GM19328 (cell line): Measurements from ENCODE around the gene RLIM.
"Not testable (repeated sequence)": the region's sequence is repeated elsewhere in the genome, so short reads cannot be mapped to it uniquely, and the experiment has no call there.

Experiments
- ATAC-seq: cut with Tn5 transposase; IDR thresholded peaks from one replicate; pipeline ENCODE4 v1.9.1; 2021; ENCODE audit warnings: mild to moderate bottlenecking, moderate library complexity; ENCODE audit not compliant: unreplicated experiment

The RLIM gene

GRCh38 chrX:74614093-74614909 is at the start of gene RLIM:
RLIM (minus strand) TSS chrX:74614624; CDS start chrX:74595977, 18,647 bp downstream.
- ATAC-seq = peak; percentile 87

GRCh38 chrX:74656079-74656745 is 41.8 kb upstream of the RLIM start:
- ATAC-seq = no peak

- ATAC-seq = not testable (repeated sequence)
Measured at GRCh38 chrX:74654953-74655352, 40.5 kb upstream of the RLIM start.

DNA sequence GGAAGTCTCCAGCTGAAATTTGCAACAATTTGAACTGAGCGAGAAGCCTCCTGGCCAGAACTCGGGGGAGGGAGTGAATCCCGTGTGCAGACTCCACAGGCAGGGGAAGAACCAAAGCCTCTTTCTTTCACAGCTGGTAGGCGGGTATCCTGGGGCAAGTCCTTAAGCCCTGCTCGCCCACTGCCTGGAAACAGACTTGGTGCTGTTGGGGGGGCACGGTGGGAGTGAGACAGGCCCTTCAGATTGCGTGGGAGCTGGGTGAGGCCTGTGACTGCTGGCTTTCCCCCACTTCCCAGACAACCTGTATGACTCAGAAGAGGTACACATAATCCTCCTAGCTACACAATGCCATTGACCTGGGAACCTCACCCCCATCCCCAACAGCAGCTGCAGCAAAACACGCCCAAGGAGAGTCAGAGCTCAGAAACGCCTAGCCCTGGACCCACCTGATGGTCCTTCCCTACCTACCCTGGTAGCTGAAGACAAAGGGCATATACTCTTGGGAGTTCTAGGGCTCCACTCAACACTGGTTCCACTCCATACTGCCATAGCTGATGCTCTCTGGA is 22.4 kb upstream of the RLIM start:
- ATAC-seq = no peak

GRCh38 chrX:74613370-74614092 is 893 bp downstream of the RLIM start:
- ATAC-seq = no peak

DNA sequence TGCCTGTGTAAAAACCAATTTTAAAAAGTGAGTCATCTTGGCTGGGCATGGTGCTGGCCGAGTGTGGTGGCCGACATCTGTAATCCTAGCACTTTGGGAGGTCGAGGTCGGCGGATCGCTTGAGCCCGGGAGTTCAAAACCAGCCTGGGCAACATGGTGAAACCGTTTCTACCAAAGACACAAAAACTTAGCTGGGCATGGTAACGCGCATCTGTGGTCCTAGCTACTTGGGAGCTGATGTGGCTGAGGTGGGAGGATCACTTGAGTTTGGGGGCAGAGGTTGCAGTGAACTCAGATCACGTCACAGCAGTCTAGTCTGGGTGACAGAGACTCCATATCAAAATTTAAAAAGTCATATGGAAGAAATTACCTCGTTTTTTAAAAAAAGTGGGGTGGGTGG is 7.6 kb downstream of the RLIM start:
- no peak for ATAC-seq

DNA sequence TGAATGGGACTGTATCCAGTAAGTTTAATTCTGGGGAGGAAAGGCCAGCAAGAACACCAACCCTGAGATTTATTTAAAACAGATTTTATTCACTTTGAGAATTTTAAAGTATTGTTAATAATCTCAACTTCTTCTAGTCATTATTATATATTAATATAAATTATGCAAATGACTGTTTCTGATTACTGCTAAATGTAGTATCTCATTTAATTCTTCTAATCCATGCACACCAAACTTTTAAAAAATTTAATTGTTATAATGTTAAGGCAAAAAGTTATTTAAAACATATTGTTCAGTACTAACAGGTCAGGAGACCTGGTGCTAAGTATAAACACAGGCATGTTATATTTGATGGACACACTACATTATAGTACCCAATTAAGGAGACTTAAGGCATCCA is 8.1 kb downstream of the RLIM start:
- no peak for ATAC-seq

DNA sequence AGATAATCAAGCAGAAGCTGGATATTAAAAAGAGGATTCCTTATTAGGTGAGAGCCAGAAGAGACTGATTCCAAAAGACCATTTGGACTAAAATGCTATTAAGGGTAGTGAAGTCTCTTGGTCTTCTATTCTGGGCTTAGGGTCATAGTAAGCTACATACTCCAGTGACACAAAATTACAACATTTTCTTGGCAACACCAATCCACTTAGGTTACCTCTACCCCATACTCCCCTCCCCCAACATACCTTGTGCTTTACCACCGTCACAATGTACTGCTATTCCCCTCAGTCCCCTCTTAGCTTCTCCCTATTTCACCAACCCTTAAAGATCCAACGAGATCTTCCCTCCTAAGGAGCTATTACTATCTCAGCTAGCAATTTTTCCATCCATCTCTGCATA is 11.4 kb downstream of the RLIM start:
- ATAC-seq = no peak

DNA sequence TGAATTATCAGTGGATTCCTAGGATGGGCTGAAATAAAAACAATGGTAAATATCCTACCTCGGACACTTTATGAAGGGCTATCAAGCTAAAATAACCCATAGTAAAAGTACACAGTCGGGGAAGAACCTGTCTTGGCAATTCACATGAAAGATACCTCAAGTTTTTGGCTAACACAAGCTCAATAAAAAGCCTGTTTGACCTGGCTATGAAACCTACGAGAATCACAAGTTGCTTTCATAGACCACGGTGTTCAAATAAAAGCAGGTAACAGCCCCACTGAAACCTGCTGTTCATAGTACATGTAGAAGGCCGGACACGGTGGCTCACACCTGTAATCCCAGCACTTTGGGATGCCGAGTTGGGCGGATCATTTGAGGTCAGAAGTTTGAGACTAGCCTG is 12.3 kb downstream of the RLIM start:
- ATAC-seq = no peak

GRCh38 chrX:74593593-74593992 is 20.8 kb downstream of the RLIM start:
- ATAC-seq = no peak

- no peak for ATAC-seq
Measured at GRCh38 chrX:74585766-74586165, 28.7 kb downstream of the RLIM start.

DNA sequence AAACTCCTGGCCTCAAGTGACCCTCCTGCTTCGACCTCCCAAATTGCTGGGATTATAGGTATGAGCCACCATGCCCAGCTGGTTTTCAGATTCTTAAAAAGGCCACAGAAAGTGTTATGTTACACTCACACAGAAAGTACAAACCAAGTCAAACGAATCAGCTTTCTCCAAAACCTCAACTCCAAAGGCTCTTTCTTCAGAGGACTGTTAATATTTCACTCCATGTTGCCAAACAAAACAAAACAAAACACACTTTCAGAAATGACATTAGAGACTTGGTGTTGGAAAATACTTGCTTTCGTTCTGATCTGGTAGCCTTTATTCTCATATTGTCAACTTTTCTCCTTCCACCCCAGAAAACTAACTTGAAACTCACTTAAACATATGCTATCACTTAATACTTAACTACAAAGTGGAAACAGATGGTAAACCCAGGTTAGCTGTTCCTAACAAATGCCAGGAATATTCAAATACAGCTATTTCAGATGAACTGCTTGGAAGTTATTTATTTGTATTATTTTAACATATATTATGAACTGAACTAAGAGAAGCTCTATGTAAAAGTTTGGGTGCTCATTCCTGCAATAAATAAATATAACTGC is 34.7 kb downstream of the RLIM start:
- ATAC-seq = no peak

DNA sequence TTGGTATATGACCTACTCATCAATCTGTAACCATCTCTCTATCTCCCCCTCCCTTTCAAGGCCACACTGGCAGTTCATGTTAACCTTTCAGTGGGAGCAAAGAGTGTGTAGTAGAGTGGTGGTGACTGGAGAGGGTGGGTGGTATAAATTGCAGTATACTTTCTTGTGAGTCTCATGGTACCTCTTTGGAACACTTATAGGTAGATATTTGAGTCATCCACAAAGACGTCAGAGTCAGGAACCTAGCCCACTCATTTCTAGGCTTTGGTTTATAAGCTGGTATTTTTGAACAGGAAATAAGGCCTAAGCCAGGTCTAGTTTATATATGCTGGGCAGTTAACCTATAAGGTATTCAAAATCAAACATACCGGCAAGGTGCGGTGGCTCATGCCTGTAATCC is 36.3 kb downstream of the RLIM start:
- ATAC-seq = no peak

GRCh38 chrX:74557378-74557777 is 57.0 kb downstream of the RLIM start:
- ATAC-seq = no peak

GRCh38 chrX:74551934-74552333 is 62.5 kb downstream of the RLIM start:
- no peak for ATAC-seq

- peak; percentile 70 for ATAC-seq
Measured at GRCh38 chrX:74550295-74550802, 64.1 kb downstream of the RLIM start.

- no peak for ATAC-seq
Measured at GRCh38 chrX:74546984-74547383, 67.4 kb downstream of the RLIM start.

GRCh38 chrX:74545880-74546523 is 68.4 kb downstream of the RLIM start:
- ATAC-seq = no peak

DNA sequence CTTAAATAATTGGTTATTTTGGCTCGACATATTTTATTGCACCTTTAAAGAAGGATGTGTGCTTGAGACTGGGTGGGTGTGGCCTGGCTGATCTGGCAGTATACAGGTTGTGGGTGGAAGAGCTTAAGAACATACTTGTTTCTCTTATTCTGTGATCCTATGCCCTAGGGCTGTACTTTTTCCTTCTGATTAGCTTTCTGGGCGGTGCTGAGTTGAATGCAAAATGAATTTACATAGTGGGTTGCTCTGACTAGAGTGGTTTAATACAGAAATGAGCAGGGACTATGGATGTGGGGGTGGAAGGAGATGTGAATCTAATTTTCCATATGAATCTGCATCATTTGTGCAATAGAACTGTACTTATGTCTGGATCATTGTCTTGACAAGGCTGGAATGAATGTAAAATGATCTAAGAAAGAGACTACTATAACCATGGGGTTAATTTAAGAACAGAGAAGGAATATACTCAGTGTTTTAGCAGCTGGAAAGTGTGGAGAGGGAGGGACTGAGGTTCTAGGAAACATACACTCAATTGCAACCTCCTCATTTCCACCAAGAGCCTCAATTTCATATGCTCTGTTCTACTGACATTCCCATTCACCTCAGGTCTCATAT is 73.7 kb downstream of the RLIM start:
- ATAC-seq = no peak

DNA sequence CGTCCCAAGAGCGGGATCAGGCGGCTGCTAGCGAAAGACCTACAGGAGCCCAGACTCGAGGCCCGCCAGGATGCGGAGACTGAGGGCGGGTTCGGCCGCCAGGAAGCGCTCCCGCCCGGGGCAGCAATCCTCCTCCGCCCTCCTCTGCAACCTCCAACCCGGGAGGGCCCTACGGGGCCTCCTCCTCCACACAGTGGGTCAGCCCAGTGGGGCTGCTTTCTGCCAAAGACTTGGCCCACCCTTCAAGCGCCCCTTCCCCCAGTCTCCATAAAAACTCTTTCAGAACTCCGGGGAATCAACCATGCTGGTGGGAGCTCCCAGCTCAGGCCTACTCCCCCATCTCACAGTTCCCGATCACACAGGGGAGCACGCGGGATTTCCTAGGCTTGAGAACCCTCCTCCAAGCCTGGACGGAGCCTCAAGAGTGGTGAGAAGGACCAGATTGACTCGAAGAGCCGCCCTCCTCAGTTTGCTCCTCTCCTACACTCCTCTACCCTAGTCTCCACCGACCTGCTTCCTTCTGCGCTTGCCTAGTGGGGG is 77.5 kb downstream of the RLIM start:
- peak; percentile 6 for ATAC-seq
